ENCODE measurements around the gene RNF212. TPM values are rescaled to one million over a fixed set of nuclear protein-coding genes. Genes with fewer than 3 reads are reported as not detected.

Gene RNF212
- total RNA-seq: 1 to 10 TPM; 7.2 to 9.8 TPM
- 10 to 100 TPM in 4 of 6 donors, 1 to 10 TPM in 2; 8.8 to 13.6 (median 11.8) TPM for polyA plus RNA-seq (ENCODE audit: insufficient read length in 6 of 6)
- long read RNA-seq, donor 1, partial matches to known transcripts: 0 of 2 reads
- long read RNA-seq, donor 1, other reads (novel, unspliced or antisense): 0 of 2 reads
- long read RNA-seq, donor 2, partial matches to known transcripts: 0 of 1 reads
- long read RNA-seq, donor 2, other reads (novel, unspliced or antisense): 0 of 1 reads
- long read RNA-seq, donor 3: 0 reads
- long read RNA-seq, donor 4, partial matches to known transcripts: 0 of 2 reads
- long read RNA-seq, donor 4, other reads (novel, unspliced or antisense): 2 of 2 reads
- long read RNA-seq, donor 5, partial matches to known transcripts: 0 of 1 reads
- long read RNA-seq, donor 5, other reads (novel, unspliced or antisense): 0 of 1 reads
- long read RNA-seq, donor 6: 0 reads
- long read RNA-seq, donor 7, partial matches to known transcripts: 0 of 1 reads
- long read RNA-seq, donor 7, other reads (novel, unspliced or antisense): 0 of 1 reads
- long read RNA-seq, donor 8, partial matches to known transcripts: 0 of 1 reads
- long read RNA-seq, donor 8, other reads (novel, unspliced or antisense): 0 of 1 reads
- long read RNA-seq, donor 9: 0 reads
- long read RNA-seq, donor 10, partial matches to known transcripts: 1 of 2 reads
- long read RNA-seq, donor 10, other reads (novel, unspliced or antisense): 1 of 2 reads
- long read RNA-seq, donor 11: 0 reads
- long read RNA-seq, donor 12, partial matches to known transcripts: 0 of 1 reads
- long read RNA-seq, donor 12, other reads (novel, unspliced or antisense): 0 of 1 reads

- peak in 3 of 4 donors; percentile 17 to 85 (median 36) for DNase-seq
- ATAC-seq: peak; percentile 83
- H3K36me3 ChIP-seq: no peaks in the 10 kb centered on the region
- intact Hi-C loops (cut with DNase I): no loop called here
- peak within 1 kb of the TSS; percentile 32 to 41 for H3K4me3 ChIP-seq
- peaks cover 4 to 78% of the 10 kb centered on the region in 2 donors for H3K27me3 ChIP-seq
- no peaks in the 10 kb centered on the region for H3K9me3 ChIP-seq
- no peaks in the 10 kb centered on the region for H3K4me1 ChIP-seq
- TF ChIP-seq, protein P1, sequence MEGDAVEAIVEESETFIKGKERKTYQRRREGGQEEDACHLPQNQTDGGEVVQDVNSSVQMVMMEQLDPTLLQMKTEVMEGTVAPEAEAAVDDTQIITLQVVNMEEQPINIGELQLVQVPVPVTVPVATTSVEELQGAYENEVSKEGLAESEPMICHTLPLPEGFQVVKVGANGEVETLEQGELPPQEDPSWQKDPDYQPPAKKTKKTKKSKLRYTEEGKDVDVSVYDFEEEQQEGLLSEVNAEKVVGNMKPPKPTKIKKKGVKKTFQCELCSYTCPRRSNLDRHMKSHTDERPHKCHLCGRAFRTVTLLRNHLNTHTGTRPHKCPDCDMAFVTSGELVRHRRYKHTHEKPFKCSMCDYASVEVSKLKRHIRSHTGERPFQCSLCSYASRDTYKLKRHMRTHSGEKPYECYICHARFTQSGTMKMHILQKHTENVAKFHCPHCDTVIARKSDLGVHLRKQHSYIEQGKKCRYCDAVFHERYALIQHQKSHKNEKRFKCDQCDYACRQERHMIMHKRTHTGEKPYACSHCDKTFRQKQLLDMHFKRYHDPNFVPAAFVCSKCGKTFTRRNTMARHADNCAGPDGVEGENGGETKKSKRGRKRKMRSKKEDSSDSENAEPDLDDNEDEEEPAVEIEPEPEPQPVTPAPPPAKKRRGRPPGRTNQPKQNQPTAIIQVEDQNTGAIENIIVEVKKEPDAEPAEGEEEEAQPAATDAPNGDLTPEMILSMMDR (IDR thresholded peaks at IDR 0.05): no peak
- no peak within 1 kb of the TSS for H3K27ac ChIP-seq
Measured at GRCh38 chr4:1113311-1114009, at the start of gene RNF212. RNF212 (minus strand) TSS chr4:1113564; CDS start chr4:1113464, 100 bp downstream.

- intact Hi-C loops (cut with DNase I): loop anchor here in 1 of 2 donors (10.0 kb wide), 1 partner anchor 84 kb away; the partner anchor contains the start of gene CTBP1
- Histone ChIP-seq H3K27me3 (no peaks in the 10 kb centered on the region), H3K4me1 (no peaks in the 10 kb centered on the region), H3K36me3 (no peaks in the 10 kb centered on the region), H3K9me3 (peaks cover 0 to 12% of the 10 kb centered on the region in 2 donors), H3K27ac (no peak overlapping the region), H3K4me3 (no peak overlapping the region)
- TF ChIP-seq, protein P1 (IDR thresholded peaks at IDR 0.05): no peak
- ATAC-seq: no peak
- DNase-seq: no peak
Measured at GRCh38 chr4:1160351-1160750, 47.0 kb upstream of the RNF212 start.

DNA sequence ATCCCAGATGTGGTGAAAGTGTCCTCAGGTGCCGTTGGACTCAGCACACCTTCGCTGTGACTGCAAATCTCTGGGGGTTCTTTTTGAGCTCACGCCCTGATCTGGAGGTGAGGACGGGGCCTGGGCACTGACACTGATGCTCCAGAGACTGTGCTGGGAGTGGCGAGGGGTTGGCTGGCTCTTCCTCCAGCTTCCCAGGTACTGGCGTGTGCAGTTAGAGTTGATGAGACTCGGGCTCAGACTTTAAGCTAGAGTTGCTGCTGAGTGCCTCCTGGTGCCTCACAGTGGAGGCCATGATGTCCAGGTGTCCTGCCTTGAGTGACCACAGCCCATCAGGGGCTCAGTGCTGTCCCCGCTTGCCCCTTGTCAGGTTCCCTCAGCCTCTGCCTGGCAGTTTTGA lies 42.7 kb upstream of the RNF212 start:
- no peak overlapping the region for H3K4me3 ChIP-seq
- H3K27me3 ChIP-seq: peaks cover 0 to 7% of the 10 kb centered on the region in 2 donors
- intact Hi-C loops (cut with DNase I): no loop called here
- no peaks in the 10 kb centered on the region for H3K4me1 ChIP-seq
- no peak overlapping the region for H3K27ac ChIP-seq
- ATAC-seq (no peak), DNase-seq (peak in 1 of 4 donors; percentile 36)
- TF ChIP-seq, protein P1 (IDR thresholded peaks at IDR 0.05): no peak
- peaks cover 0 to 12% of the 10 kb centered on the region in 2 donors for H3K9me3 ChIP-seq
- H3K36me3 ChIP-seq: no peaks in the 10 kb centered on the region

DNA sequence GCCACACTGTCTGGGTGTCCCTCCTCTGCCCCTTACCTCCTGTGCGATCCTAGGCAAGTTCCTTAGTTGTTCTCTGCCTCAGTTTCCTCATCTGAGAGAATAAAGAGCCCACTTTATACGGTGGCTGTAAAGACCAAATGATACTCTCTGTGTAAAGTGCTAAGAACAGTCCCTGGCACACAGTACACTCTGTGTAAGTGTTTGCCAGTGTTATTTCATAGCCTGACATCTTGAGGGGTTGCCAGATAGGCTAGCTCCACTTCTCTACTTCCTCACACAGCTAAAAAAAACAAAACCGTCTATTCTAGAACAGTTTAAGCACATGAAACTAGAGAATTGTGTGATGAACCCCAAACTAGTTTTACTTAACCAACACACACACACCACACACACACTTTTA lies 42.0 kb upstream of the RNF212 start:
- TF ChIP-seq, protein P1 (IDR thresholded peaks at IDR 0.05): no peak
- intact Hi-C loops (cut with DNase I): no loop called here
- DNase-seq: no peak

More for the DNA sequence above, 42.0 kb upstream of the RNF212 start:
- H3K4me3 ChIP-seq: no peak overlapping the region
- ATAC-seq: peak; percentile 88
- H3K27me3 ChIP-seq: peaks cover 0 to 7% of the 10 kb centered on the region in 2 donors
- H3K4me1 ChIP-seq: no peaks in the 10 kb centered on the region
- peaks cover 0 to 16% of the 10 kb centered on the region in 2 donors for H3K9me3 ChIP-seq
- no peaks in the 10 kb centered on the region for H3K36me3 ChIP-seq
- H3K27ac ChIP-seq: no peak overlapping the region
